Astrocyte (in vitro differentiated cells and primary cell): ENCODE measurements around the gene SMG5. TPM values are rescaled to one million over a fixed set of nuclear protein-coding genes. Genes with fewer than 3 reads are reported as not detected.

ENCODE experiments used
- DNase-seq: peaks from one replicate; pipeline ENCODE4 v3.0.0-alpha.2; 2010; ENCODE audit warnings: low read depth
- FAIRE-seq: peaks from 2 replicates; lab custom pipeline; 2011; peaks lifted over from hg19 to GRCh38; lab: Jason Lieb, UNC
- H2AFZ ChIP-seq: 2 replicates; pipeline ENCODE4 v1.6.0; 2012; ENCODE audit warnings: low read depth, low read length, inconsistent platforms
- H3K27ac ChIP-seq: 2 replicates; pipeline ENCODE4 v1.5.1; 2011; ENCODE audit warnings: low read depth, low read length, inconsistent platforms
- H3K27me3 ChIP-seq: 2 replicates; pipeline ENCODE4 v1.6.0; 2011; ENCODE audit warnings: low read length, inconsistent platforms; ENCODE audit not compliant: insufficient read depth
- H3K36me3 ChIP-seq: 2 replicates; pipeline ENCODE4 v1.5.1; 2011; ENCODE audit warnings: low read length, inconsistent platforms; ENCODE audit not compliant: insufficient read depth
- H3K4me1 ChIP-seq: 2 replicates; pipeline ENCODE4 v1.5.1; 2011; ENCODE audit warnings: low read length, inconsistent platforms; ENCODE audit not compliant: insufficient read depth
- H3K4me2 ChIP-seq: 2 replicates; pipeline ENCODE4 v1.6.0; 2012; ENCODE audit warnings: low read length, inconsistent platforms
- H3K4me3 ChIP-seq: 2 replicates; pipeline ENCODE4 v1.5.1; 2011; ENCODE audit warnings: low read depth, mild to moderate bottlenecking, low read length, inconsistent platforms; ENCODE audit not compliant: insufficient read depth
- H3K79me2 ChIP-seq: 2 replicates; pipeline ENCODE4 v1.6.0; 2012; ENCODE audit warnings: mild to moderate bottlenecking, low read length, inconsistent platforms; ENCODE audit not compliant: insufficient read depth
- H3K9ac ChIP-seq: 2 replicates; pipeline ENCODE4 v1.6.0; 2012; ENCODE audit warnings: mild to moderate bottlenecking, low read length, inconsistent platforms
- H3K9me3 ChIP-seq: 2 replicates; pipeline ENCODE4 v1.5.1; 2012; ENCODE audit warnings: low read depth, mild to moderate bottlenecking, low read length, inconsistent platforms; ENCODE audit not compliant: insufficient read depth
- H4K20me1 ChIP-seq: 2 replicates; pipeline ENCODE4 v1.6.0; 2012; ENCODE audit warnings: low read length, inconsistent platforms; ENCODE audit not compliant: insufficient read depth
- H3K27ac Mint-ChIP-seq: one replicate; pipeline ENCODE4 v1.8.0; 2021; ENCODE audit warnings: mild to moderate bottlenecking, mixed read lengths; ENCODE audit not compliant: unreplicated experiment
- H3K27me3 Mint-ChIP-seq: one replicate; pipeline ENCODE4 v1.8.0; 2021; ENCODE audit warnings: low read depth, mixed read lengths; ENCODE audit not compliant: unreplicated experiment
- H3K36me3 Mint-ChIP-seq: one replicate; pipeline ENCODE4 v1.8.0; 2021; ENCODE audit warnings: low read depth, mixed read lengths; ENCODE audit not compliant: unreplicated experiment
- H3K4me1 Mint-ChIP-seq: one replicate; pipeline ENCODE4 v1.8.0; 2021; ENCODE audit warnings: low read depth, mixed read lengths; ENCODE audit not compliant: unreplicated experiment
- H3K4me3 Mint-ChIP-seq: one replicate; pipeline ENCODE4 v1.8.0; 2021; ENCODE audit warnings: mild to moderate bottlenecking, moderate library complexity, mixed read lengths; ENCODE audit not compliant: unreplicated experiment
- H3K9me3 Mint-ChIP-seq: one replicate; pipeline ENCODE4 v1.8.0; 2021; ENCODE audit warnings: mild to moderate bottlenecking, mixed read lengths; ENCODE audit not compliant: unreplicated experiment
- EZH2 ChIP-seq: IDR thresholded peaks from 2 replicates; pipeline ENCODE4 v1.6.1; 2012; ENCODE audit warnings: mild to moderate bottlenecking, low read length, inconsistent platforms; ENCODE audit not compliant: insufficient read depth
- total RNA-seq: library from RNA; stranded (reverse); gene quantifications from 2 replicates; pipeline ENCODE4 v1.2.1, GENCODE V29; 2021
- TF ChIP-seq, protein P1 (sequence below): IDR thresholded peaks from 2 replicates; pipeline ENCODE4 v1.5.1; 2011; ENCODE audit warnings: low read depth, mild to moderate bottlenecking, inconsistent platforms, low read length, moderate library complexity; ENCODE audit not compliant: insufficient read depth

Gene SMG5
- total RNA-seq, 1 donor from 2014 or later: 81.4 TPM

DNA sequence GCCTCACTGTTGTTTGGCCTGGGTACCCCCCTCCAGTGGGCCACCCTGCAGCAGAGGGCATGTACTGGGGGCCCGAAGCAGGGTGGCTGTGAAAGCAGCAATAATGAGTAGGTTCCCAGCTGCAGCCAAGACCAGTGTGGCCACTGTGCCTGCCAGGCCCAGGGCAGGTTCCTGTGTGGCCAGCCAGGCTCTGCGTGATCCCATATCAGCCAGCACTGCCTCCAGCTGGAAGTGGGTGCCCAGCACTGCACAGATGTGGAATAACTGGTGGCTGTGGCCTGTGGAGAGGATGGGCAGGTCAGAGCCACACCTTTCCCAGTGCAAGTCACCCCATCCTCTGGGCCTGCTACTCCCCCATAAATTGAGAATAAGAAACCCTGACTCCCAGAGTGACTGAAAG lies 38.5 kb downstream of the SMG5 start:
- Mint-ChIP-seq H3K9me3 (no peaks in the 10 kb centered on the region), H3K4me3 (no peak overlapping the region)
- no peak for FAIRE-seq

DNA sequence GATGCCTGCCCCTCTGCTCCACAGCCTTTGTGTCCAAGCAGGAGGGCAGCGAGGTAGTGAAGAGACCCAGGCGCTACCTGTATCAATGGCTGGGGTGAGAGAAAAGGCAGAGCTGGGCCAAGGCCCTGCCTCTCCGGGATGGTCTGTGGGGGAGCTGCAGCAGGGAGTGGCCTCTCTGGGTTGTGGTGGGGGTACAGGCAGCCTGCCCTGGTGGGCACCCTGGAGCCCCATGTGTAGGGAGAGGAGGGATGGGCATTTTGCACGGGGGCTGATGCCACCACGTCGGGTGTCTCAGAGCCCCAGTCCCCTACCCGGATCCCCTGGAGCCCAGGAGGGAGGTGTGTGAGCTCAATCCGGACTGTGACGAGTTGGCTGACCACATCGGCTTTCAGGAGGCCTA lies 39.9 kb downstream of the SMG5 start:
- H3K27me3 ChIP-seq: peaks cover 2% of the 10 kb centered on the region
- TF ChIP-seq, protein P1, sequence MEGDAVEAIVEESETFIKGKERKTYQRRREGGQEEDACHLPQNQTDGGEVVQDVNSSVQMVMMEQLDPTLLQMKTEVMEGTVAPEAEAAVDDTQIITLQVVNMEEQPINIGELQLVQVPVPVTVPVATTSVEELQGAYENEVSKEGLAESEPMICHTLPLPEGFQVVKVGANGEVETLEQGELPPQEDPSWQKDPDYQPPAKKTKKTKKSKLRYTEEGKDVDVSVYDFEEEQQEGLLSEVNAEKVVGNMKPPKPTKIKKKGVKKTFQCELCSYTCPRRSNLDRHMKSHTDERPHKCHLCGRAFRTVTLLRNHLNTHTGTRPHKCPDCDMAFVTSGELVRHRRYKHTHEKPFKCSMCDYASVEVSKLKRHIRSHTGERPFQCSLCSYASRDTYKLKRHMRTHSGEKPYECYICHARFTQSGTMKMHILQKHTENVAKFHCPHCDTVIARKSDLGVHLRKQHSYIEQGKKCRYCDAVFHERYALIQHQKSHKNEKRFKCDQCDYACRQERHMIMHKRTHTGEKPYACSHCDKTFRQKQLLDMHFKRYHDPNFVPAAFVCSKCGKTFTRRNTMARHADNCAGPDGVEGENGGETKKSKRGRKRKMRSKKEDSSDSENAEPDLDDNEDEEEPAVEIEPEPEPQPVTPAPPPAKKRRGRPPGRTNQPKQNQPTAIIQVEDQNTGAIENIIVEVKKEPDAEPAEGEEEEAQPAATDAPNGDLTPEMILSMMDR: no peak
- TF ChIP-seq EZH2: no peak
- H3K36me3 ChIP-seq: no peaks in the 10 kb centered on the region
- peaks cover 24% of the 10 kb centered on the region for H3K4me1 ChIP-seq
- H3K36me3 Mint-ChIP-seq: peaks cover 7% of the 10 kb centered on the region
- H4K20me1 ChIP-seq: peaks cover 3% of the 10 kb centered on the region
- no peak overlapping the region for H3K4me3 ChIP-seq
- H3K27ac Mint-ChIP-seq: no peak overlapping the region
- no peaks in the 10 kb centered on the region for H3K9me3 Mint-ChIP-seq
- H3K4me2 ChIP-seq: no peak overlapping the region
- peaks cover 5% of the 10 kb centered on the region for H3K27me3 Mint-ChIP-seq
- H3K9ac ChIP-seq: no peak overlapping the region
- no peak for DNase-seq
- no peaks in the 10 kb centered on the region for H3K79me2 ChIP-seq
- no peaks in the 10 kb centered on the region for H3K4me1 Mint-ChIP-seq
- no peak overlapping the region for H3K27ac ChIP-seq
- no peak overlapping the region for H2AFZ ChIP-seq
- FAIRE-seq: no peak
- no peak overlapping the region for H3K4me3 Mint-ChIP-seq
- no peaks in the 10 kb centered on the region for H3K9me3 ChIP-seq

More for the DNA sequence above, 38.5 kb downstream of the SMG5 start:
- peaks cover 3% of the 10 kb centered on the region for H3K36me3 Mint-ChIP-seq
- peaks cover 5% of the 10 kb centered on the region for H3K27me3 Mint-ChIP-seq
- H3K4me2 ChIP-seq: no peak overlapping the region
- TF ChIP-seq EZH2: no peak
- TF ChIP-seq, protein P1: no peak
- H3K4me1 ChIP-seq: peaks cover 26% of the 10 kb centered on the region
- H4K20me1 ChIP-seq: peaks cover 7% of the 10 kb centered on the region
- H3K79me2 ChIP-seq: no peaks in the 10 kb centered on the region
- H3K27ac ChIP-seq: no peak overlapping the region
- no peak overlapping the region for H3K4me3 ChIP-seq
- H3K27me3 ChIP-seq: peaks cover 2% of the 10 kb centered on the region
- H3K4me1 Mint-ChIP-seq: peaks cover 1% of the 10 kb centered on the region
- H3K27ac Mint-ChIP-seq: no peak overlapping the region
- no peak overlapping the region for H3K9ac ChIP-seq
- peaks cover 3% of the 10 kb centered on the region for H3K36me3 ChIP-seq
- no peaks in the 10 kb centered on the region for H3K9me3 ChIP-seq
- H2AFZ ChIP-seq: no peak overlapping the region
- DNase-seq: no peak

DNA sequence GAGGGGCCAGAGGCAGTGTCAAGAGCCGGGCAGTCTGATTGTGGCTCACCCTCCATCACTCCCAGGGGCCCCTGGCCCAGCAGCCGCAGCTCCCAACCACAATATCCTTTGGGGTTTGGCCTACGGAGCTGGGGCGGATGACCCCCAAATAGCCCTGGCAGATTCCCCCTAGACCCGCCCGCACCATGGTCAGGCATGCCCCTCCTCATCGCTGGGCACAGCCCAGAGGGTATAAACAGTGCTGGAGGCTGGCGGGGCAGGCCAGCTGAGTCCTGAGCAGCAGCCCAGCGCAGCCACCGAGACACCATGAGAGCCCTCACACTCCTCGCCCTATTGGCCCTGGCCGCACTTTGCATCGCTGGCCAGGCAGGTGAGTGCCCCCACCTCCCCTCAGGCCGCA lies 40.7 kb downstream of the SMG5 start, which contains the start of gene BGLAP:
Gene BGLAP, plus strand, starts transcription at position 259 of the 400 bp plus-strand sequence. Its CDS starts 48 bp downstream, at position 307.
- peak within 1 kb of the TSS; percentile 57 for H3K4me2 ChIP-seq
- H3K27ac Mint-ChIP-seq: no peak within 1 kb of the TSS

More for the DNA sequence above, 40.7 kb downstream of the SMG5 start, which contains the start of gene BGLAP:
- Mint-ChIP-seq H3K4me1 (no peaks in the 10 kb centered on the region), H3K27me3 (peaks cover 5% of the 10 kb centered on the region), H3K4me3 (no peak within 1 kb of the TSS), H3K9me3 (no peaks in the 10 kb centered on the region), H3K36me3 (peaks cover 7% of the 10 kb centered on the region)
- H3K9ac ChIP-seq: peak within 1 kb of the TSS; percentile 45
- H3K36me3 ChIP-seq: no peaks in the 10 kb centered on the region
- H3K27me3 ChIP-seq: peaks cover 2% of the 10 kb centered on the region
- no peak for TF ChIP-seq EZH2
- TF ChIP-seq, protein P1: no peak
- no peaks in the 10 kb centered on the region for H3K9me3 ChIP-seq
- no peak within 1 kb of the TSS for H3K4me3 ChIP-seq
- no peaks in the 10 kb centered on the region for H3K79me2 ChIP-seq
- no peak for DNase-seq
- H3K27ac ChIP-seq: no peak within 1 kb of the TSS
- H4K20me1 ChIP-seq: peaks cover 3% of the 10 kb centered on the region
- FAIRE-seq: no peak
- peaks cover 23% of the 10 kb centered on the region for H3K4me1 ChIP-seq
- no peak within 1 kb of the TSS for H2AFZ ChIP-seq
